ENCODE data around the gene PDK4. TPM values are rescaled to one million over a fixed set of nuclear protein-coding genes. Genes with fewer than 3 reads are reported as not detected.

The PDK4 gene
- total RNA-seq, 2 donors from 2014 or later: 79.5 to 316 TPM

DNA sequence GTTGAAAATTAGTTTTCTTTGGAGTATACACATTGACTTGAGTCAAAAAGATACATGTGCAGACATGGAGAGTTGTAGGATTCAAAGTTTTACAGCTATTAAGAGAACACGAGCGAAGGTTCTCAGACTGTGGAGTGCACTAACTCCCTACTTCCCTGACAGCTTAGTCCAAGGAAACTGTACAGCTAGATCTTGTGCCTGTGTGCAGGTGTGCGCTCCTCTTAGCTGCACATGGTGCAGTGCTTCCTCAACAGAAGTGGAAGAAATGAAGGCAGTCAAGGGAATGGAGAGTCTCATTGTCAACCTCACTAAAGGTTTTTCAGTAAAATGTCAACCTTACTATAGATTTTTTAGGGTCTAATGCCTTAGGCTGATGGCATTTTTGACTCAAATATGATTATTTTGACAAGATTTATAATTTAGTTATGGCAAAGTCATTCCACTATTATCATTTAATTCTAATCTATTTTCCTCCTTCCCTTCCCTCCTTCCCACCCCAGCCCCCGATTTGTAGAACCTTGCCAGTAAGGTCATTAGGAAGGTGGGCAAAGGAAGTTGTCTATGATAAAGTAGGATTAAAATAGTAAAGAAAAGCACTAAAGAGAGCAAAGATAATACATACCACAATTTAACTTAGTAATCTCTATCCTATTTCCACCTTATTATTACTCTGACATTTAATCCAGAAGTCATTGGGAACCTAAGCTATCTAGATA, 13.6 kb downstream of the PDK4 start:
- Histone ChIP-seq H3K4me1 (ENCODE audit: control insufficient read depth in 1 of 2, low read depth in 2 of 2) (peaks cover under 1 to 14% of the 10 kb centered on the region in 2 donors), H3K27me3 (replicated peaks; ENCODE audit: insufficient read depth) (no peaks in the 10 kb centered on the region), H3K9me3 (no peaks in the 10 kb centered on the region), H3K4me3 (no peak overlapping the region), H3K36me3 (peaks cover 31% of the 10 kb centered on the region), H3K27ac (no peak overlapping the region)
- TF ChIP-seq, protein P1, sequence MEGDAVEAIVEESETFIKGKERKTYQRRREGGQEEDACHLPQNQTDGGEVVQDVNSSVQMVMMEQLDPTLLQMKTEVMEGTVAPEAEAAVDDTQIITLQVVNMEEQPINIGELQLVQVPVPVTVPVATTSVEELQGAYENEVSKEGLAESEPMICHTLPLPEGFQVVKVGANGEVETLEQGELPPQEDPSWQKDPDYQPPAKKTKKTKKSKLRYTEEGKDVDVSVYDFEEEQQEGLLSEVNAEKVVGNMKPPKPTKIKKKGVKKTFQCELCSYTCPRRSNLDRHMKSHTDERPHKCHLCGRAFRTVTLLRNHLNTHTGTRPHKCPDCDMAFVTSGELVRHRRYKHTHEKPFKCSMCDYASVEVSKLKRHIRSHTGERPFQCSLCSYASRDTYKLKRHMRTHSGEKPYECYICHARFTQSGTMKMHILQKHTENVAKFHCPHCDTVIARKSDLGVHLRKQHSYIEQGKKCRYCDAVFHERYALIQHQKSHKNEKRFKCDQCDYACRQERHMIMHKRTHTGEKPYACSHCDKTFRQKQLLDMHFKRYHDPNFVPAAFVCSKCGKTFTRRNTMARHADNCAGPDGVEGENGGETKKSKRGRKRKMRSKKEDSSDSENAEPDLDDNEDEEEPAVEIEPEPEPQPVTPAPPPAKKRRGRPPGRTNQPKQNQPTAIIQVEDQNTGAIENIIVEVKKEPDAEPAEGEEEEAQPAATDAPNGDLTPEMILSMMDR (IDR thresholded peaks at IDR 0.05): no peak
- DNase-seq (ENCODE audit: low spot score) (no peak), ATAC-seq (ENCODE audit: insufficient number of reproducible peaks, low FRiP score, low read depth) (no peak)

DNA sequence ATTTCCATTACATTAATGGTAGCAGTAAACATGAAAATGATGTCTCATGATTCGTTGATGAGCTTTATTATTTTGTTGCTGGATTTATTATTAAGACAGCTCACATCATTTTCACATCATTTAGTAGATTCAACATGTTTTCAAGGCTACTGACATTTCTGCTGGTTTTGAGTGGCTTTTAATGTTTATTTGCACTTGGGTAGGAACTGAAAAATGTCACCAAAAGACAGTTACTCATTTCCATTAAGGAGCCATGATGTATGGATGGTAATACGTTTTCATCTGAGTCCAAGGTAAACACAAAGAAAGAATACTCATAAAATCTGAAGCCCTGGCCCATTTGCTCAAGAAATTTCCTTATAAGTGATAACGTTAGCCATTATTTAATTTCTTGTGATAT, 14.8 kb downstream of the PDK4 start:
- TF ChIP-seq, protein P1 (IDR thresholded peaks at IDR 0.05): no peak
- H3K4me1 ChIP-seq (ENCODE audit: control insufficient read depth in 1 of 2, low read depth in 2 of 2): peaks cover 0 to 2% of the 10 kb centered on the region in 2 donors
- H3K9me3 ChIP-seq: no peaks in the 10 kb centered on the region
- peaks cover 19% of the 10 kb centered on the region for H3K36me3 ChIP-seq
- DNase-seq (ENCODE audit: low spot score) (no peak), ATAC-seq (ENCODE audit: insufficient number of reproducible peaks, low FRiP score, low read depth) (no peak)
- H3K4me3 ChIP-seq: no peak overlapping the region
- H3K27me3 ChIP-seq (replicated peaks; ENCODE audit: insufficient read depth): no peaks in the 10 kb centered on the region
- no peak overlapping the region for H3K27ac ChIP-seq

DNA sequence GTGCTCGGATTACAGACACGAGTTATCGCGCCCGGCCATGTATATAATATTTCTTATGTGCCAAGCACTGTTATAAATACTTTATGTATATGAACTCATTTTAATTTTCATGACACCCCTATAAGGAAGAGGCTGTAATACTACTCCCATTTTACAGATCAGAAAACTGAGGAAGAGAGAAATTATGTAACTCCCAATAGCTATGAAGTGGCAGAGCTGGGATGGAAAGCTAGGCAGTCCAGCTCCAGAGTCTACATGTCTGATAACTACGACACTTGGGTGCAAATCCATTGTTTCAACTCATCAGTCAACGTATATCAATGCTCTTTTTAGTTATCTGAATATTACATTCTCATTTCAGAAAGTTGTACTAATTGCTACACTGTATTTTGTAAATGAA, 17.0 kb downstream of the PDK4 start:
- H3K27me3 ChIP-seq (replicated peaks; ENCODE audit: insufficient read depth): no peaks in the 10 kb centered on the region
- H3K4me3 ChIP-seq: no peak overlapping the region
- ATAC-seq (ENCODE audit: insufficient number of reproducible peaks, low FRiP score, low read depth): no peak
- H3K4me1 ChIP-seq (ENCODE audit: control insufficient read depth in 1 of 2, low read depth in 2 of 2): no peaks in the 10 kb centered on the region
- TF ChIP-seq, protein P1 (IDR thresholded peaks at IDR 0.05): no peak
- DNase-seq (ENCODE audit: low spot score): no peak
- no peaks in the 10 kb centered on the region for H3K9me3 ChIP-seq
- H3K36me3 ChIP-seq: peaks cover 4% of the 10 kb centered on the region
- no peak overlapping the region for H3K27ac ChIP-seq

DNA sequence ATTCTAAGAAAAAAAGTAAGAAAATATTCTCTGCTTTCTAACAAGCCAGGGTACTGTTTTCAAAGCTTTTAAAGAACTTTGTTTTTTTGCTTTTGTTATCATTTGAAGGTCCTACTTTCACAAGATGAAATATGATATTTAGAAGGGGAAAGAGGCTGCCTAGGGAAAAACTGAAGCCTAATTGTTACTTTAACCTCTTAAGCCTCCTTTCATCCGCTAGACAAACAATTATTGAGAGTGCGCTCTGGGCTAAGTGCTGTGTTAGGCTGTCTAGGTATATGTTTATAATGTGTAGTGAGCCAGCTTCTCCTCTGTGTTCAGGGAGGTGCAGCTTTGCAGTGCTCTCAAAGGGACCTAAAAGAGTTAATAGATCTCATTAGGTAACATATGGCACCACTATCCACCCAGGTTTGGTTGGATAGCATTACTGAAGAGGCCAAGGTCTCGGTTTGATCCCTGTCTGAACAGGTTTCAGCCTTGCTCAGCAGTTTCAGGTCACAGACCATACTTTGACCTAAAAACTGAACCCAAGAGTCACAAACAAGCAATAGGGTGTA, 17.9 kb downstream of the PDK4 start:
- ATAC-seq (ENCODE audit: insufficient number of reproducible peaks, low FRiP score, low read depth): no peak
- Histone ChIP-seq H3K4me1 (ENCODE audit: control insufficient read depth in 1 of 2, low read depth in 2 of 2) (no peaks in the 10 kb centered on the region), H3K27me3 (replicated peaks; ENCODE audit: insufficient read depth) (no peaks in the 10 kb centered on the region), H3K36me3 (no peaks in the 10 kb centered on the region), H3K4me3 (no peak overlapping the region), H3K9me3 (no peaks in the 10 kb centered on the region), H3K27ac (no peak overlapping the region)
- TF ChIP-seq, protein P1 (IDR thresholded peaks at IDR 0.05): no peak
- no peak for DNase-seq (ENCODE audit: low spot score)

DNA sequence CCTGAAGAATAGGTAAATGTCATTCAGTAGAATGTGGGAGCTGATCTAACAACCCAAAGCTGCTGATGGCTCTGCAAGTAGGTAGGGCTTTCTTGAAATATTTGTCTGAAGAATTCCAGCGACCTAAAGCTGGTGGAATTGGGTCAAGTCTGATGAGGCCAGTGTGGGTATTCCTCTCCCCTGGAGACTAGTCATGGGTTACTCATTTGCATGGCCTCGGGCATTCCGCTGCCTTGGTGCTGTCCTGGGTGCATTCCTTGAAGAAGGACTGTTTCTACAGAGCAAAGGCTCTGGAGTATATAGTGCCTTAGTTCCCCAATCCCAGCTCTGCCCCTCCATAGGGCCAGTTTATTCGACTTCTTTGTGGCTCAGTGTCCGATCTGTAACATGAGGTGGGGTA, 19.2 kb downstream of the PDK4 start:
- Histone ChIP-seq H3K27me3 (replicated peaks; ENCODE audit: insufficient read depth) (no peaks in the 10 kb centered on the region), H3K27ac (no peak overlapping the region), H3K36me3 (no peaks in the 10 kb centered on the region), H3K9me3 (no peaks in the 10 kb centered on the region), H3K4me3 (no peak overlapping the region), H3K4me1 (ENCODE audit: control insufficient read depth in 1 of 2, low read depth in 2 of 2) (no peaks in the 10 kb centered on the region)
- TF ChIP-seq, protein P1 (IDR thresholded peaks at IDR 0.05): no peak
- DNase-seq (ENCODE audit: low spot score): no peak
- no peak for ATAC-seq (ENCODE audit: insufficient number of reproducible peaks, low FRiP score, low read depth)
